Central memory CD4-positive, alpha-beta T cell (primary cell): ENCODE measurements around the gene ETV1.
A peak's percentile ranks its signal among the peaks of the same experiment; 100 is the strongest.

Experiments used
- DNase-seq: peaks from one replicate; pipeline ENCODE4 v3.0.0; 2022
- total RNA-seq, 3 experiments: gene quantifications; one replicate each; lab custom pipeline; 2026; lab: John Stamatoyannopoulos, UW

The ETV1 gene
- 0 to 0.11 (median 0) reads per million in 3 experiments for total RNA-seq

DNA sequence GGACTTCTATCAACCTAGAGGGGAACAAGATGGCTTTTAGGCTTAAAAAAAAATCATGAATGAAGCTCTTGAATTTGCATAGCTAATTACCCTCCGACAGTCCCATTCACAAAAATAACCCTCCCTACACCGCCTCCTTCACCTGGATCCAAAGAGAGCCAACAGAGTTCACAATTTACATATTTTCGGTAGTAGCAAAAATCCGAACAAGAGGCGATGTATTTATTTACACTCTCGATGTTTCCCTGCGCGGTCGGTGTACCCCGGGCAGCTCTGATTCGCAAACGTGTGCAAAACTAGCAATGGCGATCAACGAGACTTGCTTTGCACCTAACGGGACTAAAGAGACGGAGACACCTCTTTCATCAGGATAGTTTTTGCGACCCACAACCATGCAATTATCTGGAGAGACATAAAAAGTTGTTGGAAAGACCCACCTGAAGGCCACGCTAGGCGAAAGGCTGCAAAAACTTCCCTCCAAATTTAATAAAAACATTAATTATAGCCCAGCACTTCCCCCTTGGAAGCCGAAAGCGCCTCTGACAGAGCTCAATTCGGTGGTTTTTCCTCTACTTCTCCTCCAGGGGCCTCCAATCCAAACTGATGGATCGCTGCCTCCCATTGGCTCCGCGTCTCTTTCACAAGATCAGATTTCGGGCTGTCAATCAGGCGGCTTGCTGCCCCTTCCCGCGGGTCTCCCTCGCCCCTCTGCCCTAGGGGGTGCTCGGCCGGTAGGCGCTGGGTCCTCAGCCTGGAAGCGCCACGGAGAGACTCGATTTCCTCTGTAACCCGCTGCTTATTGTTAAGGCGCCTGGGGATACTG is at the start of gene ETV1:
TSS of gene ETV1 (minus strand) at position 541 of the 823 bp plus-strand sequence. CDS start 614 bp downstream, outside the sequence.
- no peak for DNase-seq

GRCh38 chr7:14024406-14024805 is 34.9 kb upstream of the ETV1 start:
- DNase-seq: no peak

- DNase-seq: no peak
Observed at GRCh38 chr7:14023838-14024237, 34.4 kb upstream of the ETV1 start.

DNA sequence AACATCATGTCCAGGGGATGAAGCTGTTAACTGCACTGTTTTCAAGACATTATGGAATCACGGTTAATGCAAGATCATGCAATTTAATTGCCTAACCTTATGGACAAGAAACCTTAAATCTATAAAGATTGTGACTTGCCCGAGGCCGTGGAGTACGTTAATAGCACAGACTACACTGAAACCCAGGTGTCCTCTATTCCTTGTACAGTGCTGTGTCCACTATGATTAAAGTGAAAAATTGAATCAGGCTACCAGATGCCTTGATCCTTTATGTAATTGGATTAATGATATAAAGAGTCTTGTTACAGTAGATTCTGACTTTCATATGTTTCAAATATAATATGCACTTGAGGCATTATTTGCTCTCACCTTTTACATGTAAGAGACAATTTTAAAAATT is 33.9 kb upstream of the ETV1 start:
- no peak for DNase-seq

- no peak for DNase-seq
Observed at GRCh38 chr7:14021069-14021468, 31.6 kb upstream of the ETV1 start.

GRCh38 chr7:14020339-14020900 is 31.0 kb upstream of the ETV1 start:
- DNase-seq: no peak

GRCh38 chr7:14018751-14019150 is 29.3 kb upstream of the ETV1 start:
- DNase-seq: no peak

- DNase-seq: no peak
Observed at GRCh38 chr7:14016950-14017349, 27.5 kb upstream of the ETV1 start.

DNA sequence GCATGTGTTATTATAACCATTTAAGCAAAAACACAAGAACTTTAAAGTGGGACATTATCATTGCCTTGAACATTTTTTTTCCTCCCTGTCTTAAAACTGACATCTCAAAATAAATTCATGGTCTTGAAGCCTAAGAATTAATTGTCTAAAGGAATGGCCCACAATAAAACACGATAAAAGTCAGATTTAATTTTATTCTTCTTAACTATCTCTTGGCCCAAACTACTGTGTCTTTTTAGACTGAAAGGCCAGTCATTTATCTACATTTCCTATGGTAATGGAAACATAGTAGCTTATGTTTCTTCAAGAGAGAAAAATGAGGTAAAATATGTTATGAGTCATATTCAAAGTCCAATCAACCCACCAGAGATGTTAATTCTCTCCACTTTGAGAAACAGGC is 24.4 kb upstream of the ETV1 start:
- no peak for DNase-seq

- no peak for DNase-seq
Observed at GRCh38 chr7:14009453-14010418, 20.3 kb upstream of the ETV1 start.

- DNase-seq: no peak
Observed at GRCh38 chr7:14001139-14001538, 11.7 kb upstream of the ETV1 start.

- no peak for DNase-seq
Observed at GRCh38 chr7:14000247-14000646, 10.8 kb upstream of the ETV1 start.

- no peak for DNase-seq
Observed at GRCh38 chr7:13998866-13999265, 9.4 kb upstream of the ETV1 start.

GRCh38 chr7:13992596-13992964 is 3.1 kb upstream of the ETV1 start:
- no peak for DNase-seq

DNA sequence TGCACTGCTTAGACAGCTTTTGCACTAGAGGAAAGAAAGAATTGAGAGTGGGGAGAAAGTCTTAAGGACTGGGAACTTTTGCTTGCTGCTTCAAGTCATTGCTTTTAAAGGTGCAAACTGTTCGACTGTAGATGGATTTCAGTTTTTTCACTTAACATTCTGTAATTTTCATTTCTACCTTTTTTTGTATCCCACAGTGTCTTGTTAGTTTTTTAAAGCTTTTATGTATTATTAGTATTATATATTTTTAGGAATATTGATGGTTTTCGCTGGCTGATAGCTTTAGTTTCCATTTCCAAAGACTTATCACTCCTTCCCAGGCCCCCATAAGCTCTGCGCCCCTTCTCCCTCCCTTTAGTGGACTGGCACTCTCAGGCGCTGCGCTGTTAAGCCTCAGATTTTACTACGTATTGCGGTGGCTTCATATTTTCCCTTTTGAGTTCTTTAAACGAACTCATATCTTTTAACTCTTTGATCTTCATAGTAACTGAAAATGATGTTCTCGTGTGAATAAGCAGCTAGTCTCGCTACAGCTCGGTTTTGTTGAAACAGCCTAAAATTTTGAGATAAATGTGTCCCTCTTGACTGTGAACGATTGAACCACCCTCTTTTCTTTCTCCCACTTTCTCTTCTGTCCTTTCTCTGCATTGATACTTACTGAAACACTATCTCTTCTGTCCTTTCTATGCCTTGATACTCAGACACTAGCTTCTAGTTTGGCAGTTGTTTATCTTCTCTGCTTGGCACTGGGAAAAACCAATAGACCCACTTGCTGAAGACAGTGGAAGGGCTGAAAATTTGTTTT is 2.5 kb upstream of the ETV1 start:
- no peak for DNase-seq

DNA sequence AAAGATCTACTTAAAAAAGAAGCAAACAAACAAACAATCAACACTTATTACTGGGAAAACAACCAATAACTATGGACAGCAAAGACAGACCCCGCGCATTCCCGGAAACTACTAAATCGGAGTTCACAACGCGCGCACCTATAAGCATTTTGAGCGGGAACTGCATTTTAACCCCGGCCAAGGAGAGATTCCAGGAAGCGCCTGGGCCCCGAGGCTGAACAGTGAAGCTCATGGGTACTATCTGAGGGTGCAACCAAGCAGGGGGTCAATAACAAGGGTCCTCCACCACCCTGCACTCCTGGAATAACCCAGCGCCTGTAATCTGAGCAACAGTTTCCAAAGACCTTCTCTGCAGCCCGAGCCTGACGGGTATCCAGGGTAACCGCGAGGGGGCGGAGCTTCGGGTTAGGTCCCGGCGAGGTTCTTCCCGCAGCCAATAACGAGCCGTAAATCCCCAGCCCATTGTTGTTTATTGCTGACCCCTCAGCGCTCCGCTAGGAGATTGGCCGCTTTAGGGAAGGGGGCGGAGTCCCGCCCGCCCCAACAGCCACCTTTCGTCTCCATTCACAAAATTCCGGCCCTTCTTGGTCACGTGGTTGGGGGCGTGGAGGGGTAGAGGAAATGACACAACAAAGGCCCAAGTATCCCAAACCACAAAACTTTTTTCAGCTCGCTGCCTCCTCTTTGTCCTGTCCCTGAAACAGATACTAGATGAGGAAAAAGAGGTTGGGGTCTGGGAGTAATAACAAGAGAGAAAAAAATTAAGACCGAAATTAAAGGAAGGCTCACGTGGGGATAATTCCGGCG is 1.7 kb upstream of the ETV1 start:
- peak; percentile 39 for DNase-seq

- peak; percentile 22 for DNase-seq
Observed at GRCh38 chr7:13990319-13990983, 985 bp upstream of the ETV1 start.

GRCh38 chr7:13989949-13990305 is 461 bp upstream of the ETV1 start:
- DNase-seq: no peak

GRCh38 chr7:13988731-13989125 is 738 bp downstream of the ETV1 start:
- DNase-seq: no peak

- no peak for DNase-seq
Observed at GRCh38 chr7:13988065-13988464, 1.4 kb downstream of the ETV1 start.

GRCh38 chr7:13987395-13987794 is 2.1 kb downstream of the ETV1 start:
- DNase-seq: no peak
